GM12892 (cell line): ENCODE data around the gene NELL2.

Experiments
- POLR2A ChIP-seq: IDR thresholded peaks from 2 replicates; pipeline ENCODE4 v1.6.1; 2011; ENCODE audit warnings: low read depth, low read length, control low read depth
- POLR2AphosphoS5 ChIP-seq: IDR thresholded peaks from 2 replicates; pipeline ENCODE4 v1.6.1; 2011; ENCODE audit warnings: low read depth, low read length, control low read depth

DNA sequence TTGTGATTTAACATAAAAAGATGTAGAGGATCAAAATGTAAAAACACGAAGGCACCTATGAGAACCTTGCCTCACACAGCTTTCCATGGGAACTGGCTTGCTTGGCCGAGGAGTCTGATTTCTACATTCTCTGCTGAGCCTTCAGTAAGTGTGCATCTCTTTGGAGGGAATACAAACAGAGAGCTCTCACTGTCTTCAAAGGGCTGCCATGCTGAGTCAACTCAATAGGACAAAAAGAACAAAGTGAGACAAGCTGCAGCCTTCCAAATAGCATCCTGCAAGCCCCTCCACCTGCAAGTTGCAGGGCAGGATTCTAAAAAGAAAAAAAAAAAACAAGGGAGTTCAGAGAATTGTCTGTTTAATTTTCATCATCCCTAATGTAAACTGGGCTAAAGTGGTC, 411.9 kb downstream of the NELL2 start:
- TF ChIP-seq POLR2AphosphoS5, result no peak
- no peak for TF ChIP-seq POLR2A
